LNCaP clone FGC (cell line): ENCODE measurements around the gene SYCP1.
"Not testable (repeated sequence)": the region's sequence is repeated elsewhere in the genome, so short reads cannot be mapped to it uniquely, and the experiment has no call there.

ENCODE experiments used
- DNase-seq: peaks from one replicate; pipeline ENCODE4 v3.0.0-alpha.2; 2011; ENCODE audit warnings: low read depth
- H3K4me3 ChIP-seq: 2 replicates; pipeline ENCODE4 v1.5.1; 2011; ENCODE audit warnings: mild to moderate bottlenecking, low read depth, low read length, control low read depth
- CTCF ChIP-seq: IDR thresholded peaks from 2 replicates; pipeline ENCODE4 v1.5.1; 2012; ENCODE audit warnings: mild to moderate bottlenecking; ENCODE audit not compliant: control insufficient read depth, insufficient read depth; ENCODE audit errors: extremely low read depth

Gene SYCP1, protein sequence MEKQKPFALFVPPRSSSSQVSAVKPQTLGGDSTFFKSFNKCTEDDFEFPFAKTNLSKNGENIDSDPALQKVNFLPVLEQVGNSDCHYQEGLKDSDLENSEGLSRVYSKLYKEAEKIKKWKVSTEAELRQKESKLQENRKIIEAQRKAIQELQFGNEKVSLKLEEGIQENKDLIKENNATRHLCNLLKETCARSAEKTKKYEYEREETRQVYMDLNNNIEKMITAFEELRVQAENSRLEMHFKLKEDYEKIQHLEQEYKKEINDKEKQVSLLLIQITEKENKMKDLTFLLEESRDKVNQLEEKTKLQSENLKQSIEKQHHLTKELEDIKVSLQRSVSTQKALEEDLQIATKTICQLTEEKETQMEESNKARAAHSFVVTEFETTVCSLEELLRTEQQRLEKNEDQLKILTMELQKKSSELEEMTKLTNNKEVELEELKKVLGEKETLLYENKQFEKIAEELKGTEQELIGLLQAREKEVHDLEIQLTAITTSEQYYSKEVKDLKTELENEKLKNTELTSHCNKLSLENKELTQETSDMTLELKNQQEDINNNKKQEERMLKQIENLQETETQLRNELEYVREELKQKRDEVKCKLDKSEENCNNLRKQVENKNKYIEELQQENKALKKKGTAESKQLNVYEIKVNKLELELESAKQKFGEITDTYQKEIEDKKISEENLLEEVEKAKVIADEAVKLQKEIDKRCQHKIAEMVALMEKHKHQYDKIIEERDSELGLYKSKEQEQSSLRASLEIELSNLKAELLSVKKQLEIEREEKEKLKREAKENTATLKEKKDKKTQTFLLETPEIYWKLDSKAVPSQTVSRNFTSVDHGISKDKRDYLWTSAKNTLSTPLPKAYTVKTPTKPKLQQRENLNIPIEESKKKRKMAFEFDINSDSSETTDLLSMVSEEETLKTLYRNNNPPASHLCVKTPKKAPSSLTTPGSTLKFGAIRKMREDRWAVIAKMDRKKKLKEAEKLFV

DNA sequence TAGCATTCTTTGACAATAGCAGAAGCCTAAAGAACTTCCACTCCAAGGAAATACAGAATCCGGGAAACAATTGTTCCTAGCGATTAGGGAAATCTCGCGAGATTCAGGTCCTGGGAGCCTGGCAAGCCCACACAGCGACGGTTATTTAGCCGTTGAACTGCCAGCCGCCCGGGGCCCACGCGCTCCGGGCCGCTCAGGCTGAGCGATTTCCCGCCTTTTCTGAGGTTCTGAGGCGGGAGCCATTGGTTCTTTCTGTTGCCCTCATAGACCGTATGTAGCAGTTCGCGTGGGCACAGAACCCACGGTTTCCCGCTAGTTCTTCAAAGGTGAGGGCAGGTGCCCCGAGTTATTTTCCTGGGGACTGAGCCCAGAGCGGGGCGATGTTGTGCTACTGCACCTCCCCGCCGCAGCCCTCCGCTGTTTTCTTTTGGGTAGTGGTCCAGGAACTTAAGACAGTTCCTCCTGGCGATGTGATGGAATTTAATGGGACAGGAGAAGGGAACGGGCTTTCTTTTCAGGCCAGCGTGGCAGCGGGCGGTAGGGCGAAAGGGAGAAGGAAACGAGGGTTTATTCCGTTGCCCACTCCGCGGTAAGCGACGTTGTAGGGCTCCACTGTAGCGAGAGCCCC, at the start of gene SYCP1:
Gene SYCP1, plus strand, starts transcription at position 171 of the 628 bp plus-strand sequence. CDS start 602 bp downstream, outside the sequence.
- DNase-seq, result no peak
- TF ChIP-seq CTCF, result no peak
- no peak within 1 kb of the TSS for H3K4me3 ChIP-seq

DNA sequence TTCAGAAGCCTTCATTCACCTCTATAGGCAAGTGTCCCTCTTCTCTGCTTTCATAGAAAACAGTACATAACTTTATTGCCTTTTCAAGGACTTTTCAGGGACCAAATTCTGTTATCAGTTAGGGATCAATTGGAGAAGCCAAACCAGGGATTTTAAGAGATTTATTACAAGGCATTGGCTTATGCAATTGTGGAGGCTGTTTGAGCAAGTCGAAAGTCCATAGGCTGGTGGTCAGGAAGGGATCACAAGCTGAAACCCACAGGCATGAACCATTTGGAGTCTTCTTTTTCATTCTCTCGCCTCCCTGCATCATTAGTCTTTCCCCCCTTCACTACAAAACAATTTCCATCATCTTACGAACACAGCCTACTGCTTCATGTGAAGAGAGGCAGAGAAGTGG, 34.8 kb upstream of the SYCP1 start:
- no peak for TF ChIP-seq CTCF

GRCh38 chr1:114820392-114820791, 34.3 kb upstream of the SYCP1 start:
- no peak for TF ChIP-seq CTCF
- DNase-seq, result no peak
- no peak overlapping the region for H3K4me3 ChIP-seq

More for the DNA sequence above, 34.8 kb upstream of the SYCP1 start:
- no peak overlapping the region for H3K4me3 ChIP-seq
- DNase-seq, result no peak

- TF ChIP-seq CTCF, result no peak
- no peak for DNase-seq
- H3K4me3 ChIP-seq, result no peak overlapping the region
Measured at GRCh38 chr1:114821978-114822377, 32.7 kb upstream of the SYCP1 start.

DNA sequence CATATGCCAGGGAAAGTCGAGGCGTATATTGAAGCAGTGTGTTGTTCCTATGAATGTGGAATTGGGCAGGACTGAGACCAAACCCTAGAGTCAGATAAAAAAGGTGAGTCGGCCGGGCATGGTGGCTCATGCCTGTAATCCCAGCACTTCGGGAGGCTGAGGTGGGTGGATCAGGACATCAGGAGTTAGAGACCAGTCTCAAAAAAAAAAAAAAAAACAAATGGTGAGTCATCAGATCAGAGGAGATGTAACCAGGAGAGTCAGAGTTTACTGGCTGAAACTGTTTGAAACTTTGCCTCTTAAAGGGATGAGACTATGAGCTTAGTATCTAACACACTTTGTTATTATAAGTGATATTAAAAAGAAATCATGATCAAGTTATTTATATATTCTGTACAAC, 26.4 kb upstream of the SYCP1 start:
- no peak for DNase-seq
- H3K4me3 ChIP-seq, result no peak overlapping the region
- no peak for TF ChIP-seq CTCF

DNA sequence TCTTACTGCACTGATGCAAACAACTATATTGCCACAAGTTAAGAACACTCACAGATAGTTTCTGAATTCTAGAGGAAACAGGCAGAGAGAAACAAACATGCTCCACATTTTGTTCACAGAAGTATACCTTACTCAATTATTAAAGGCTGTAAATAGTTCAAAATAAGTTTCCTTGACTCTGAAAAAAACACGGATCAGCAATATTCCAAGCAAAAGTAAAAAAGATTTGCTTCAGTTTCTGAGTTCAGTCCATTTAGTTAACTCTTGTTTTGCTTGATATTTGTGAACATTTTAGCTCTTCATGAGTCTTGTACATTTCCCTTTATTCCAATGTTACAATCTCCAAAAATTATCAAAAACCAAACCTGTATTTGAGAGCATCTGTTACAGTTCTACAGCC, 24.6 kb upstream of the SYCP1 start:
- DNase-seq, H3K4me3 ChIP-seq: not testable (repeated sequence)
